HCT116 (cell line): ENCODE data around the gene CTNNB1. TPM values are rescaled to one million over a fixed set of nuclear protein-coding genes. Genes with fewer than 3 reads are reported as not detected.

Experiments
- ATAC-seq: fragments of 200-7000 bp; cut with Tn5 transposase; 2 replicates; pipeline ENCODE4 v1.9.1; 2020; ENCODE audit warnings: mild to moderate bottlenecking, moderate library complexity
- BruUV-seq: library from RNA; stranded (reverse); fragments of 400-500 nt; replicated peaks from 2 replicates; lab custom pipeline; 2021; lab: Mats Ljungman, UMichigan
- CTCF ChIA-PET: fragments of 300-600 bp; sonication (Branson Sonifier 250); formaldehyde crosslinking; loops from one replicate; lab custom pipeline; 2021; ENCODE audit warnings: antibody characterized with exemption; lab: Charles Lee
- POLR2A ChIA-PET: fragments of 300-600, 350-600 bp; sonication (Branson Sonifier 250); formaldehyde crosslinking; loops from one replicate; lab custom pipeline; 2021; ENCODE audit warnings: antibody characterized with exemption; lab: Charles Lee
- RAD21 ChIA-PET, 2 experiments: fragments of 300-600 bp; sonication (Branson Sonifier 250); formaldehyde crosslinking; loops; one replicate each; lab custom pipeline; 2023; ENCODE audit warnings: low total read pairs in 2 of 2; ENCODE audit not compliant: uncharacterized antibody in 2 of 2, unreplicated experiment in 2 of 2, low non-redundant PET in 1 of 2; lab: Charles Lee
- DNase-seq: peaks from one replicate; pipeline ENCODE4 v3.0.0-alpha.2; 2010; ENCODE audit warnings: low read depth, low spot score
- H2AFZ ChIP-seq: fragments of 200-600 bp; shearing (Covaris generic), sonication (generic); 2 replicates; pipeline ENCODE4 v1.6.1; 2017; ENCODE audit warnings: low read depth, mixed run types, mixed read lengths, antibody characterized with exemption, low read length; ENCODE audit not compliant: poor library complexity, severe bottlenecking
- H3K27ac ChIP-seq: 2 replicates; pipeline ENCODE4 v1.5.1; 2012; ENCODE audit warnings: low read depth, low read length
- H3K27me3 ChIP-seq: fragments of 200-600 bp; sonication (generic); 2 replicates; pipeline ENCODE4 v1.6.1; 2016; ENCODE audit warnings: mixed run types, low read length, mixed read lengths; ENCODE audit not compliant: insufficient read depth
- H3K36me3 ChIP-seq, 2 experiments: fragments of 200-500 bp in 1 of 2; fragments of 200-600 bp in 1 of 2; sonication (Bioruptor generic) in 1 of 2; sonication (generic) in 1 of 2; 2 replicates each; pipeline versions ENCODE4 v1.5.1 to v1.6.1; 2014 to 2016; ENCODE audit warnings: low read length in 2 of 2, inconsistent platforms in 1 of 2, mixed read lengths in 1 of 2, mixed run types in 1 of 2; ENCODE audit not compliant: insufficient read depth in 2 of 2, control insufficient read depth in 1 of 2
- H3K4me1 ChIP-seq, 2 experiments: fragments of 200-600 bp in 1 of 2; sonication (generic) in 1 of 2; 2 replicates each; pipeline versions ENCODE4 v1.5.1 to v1.6.1; 2012 to 2017; ENCODE audit warnings: low read length in 2 of 2, inconsistent platforms in 1 of 2, mild to moderate bottlenecking in 1 of 2, mixed read lengths in 1 of 2, mixed run types in 1 of 2, moderate library complexity in 1 of 2; ENCODE audit not compliant: insufficient read depth in 2 of 2, control insufficient read depth in 1 of 2
- H3K4me2 ChIP-seq: fragments of 200-600 bp; sonication (generic); 2 replicates; pipeline ENCODE4 v1.6.1; 2017; ENCODE audit warnings: mixed run types, low read length, mixed read lengths
- H3K4me3 ChIP-seq, 2 experiments: fragments of 200-600 bp in 1 of 2; sonication (generic) in 1 of 2; replicated peaks in 1 of 2; 2 replicates each; pipeline ENCODE4 v1.5.1; 2011 to 2016; ENCODE audit warnings: low read length in 2 of 2, control low read depth in 1 of 2, low read depth in 1 of 2, mild to moderate bottlenecking in 1 of 2, mixed read lengths in 1 of 2, mixed run types in 1 of 2
- H3K79me2 ChIP-seq: fragments of 200-600 bp; sonication (generic); 2 replicates; pipeline ENCODE4 v1.6.1; 2017; ENCODE audit warnings: mild to moderate bottlenecking, mixed run types, low read length, moderate library complexity, mixed read lengths; ENCODE audit not compliant: insufficient read depth
- H3K9ac ChIP-seq: fragments of 200-600 bp; sonication (generic); 2 replicates; pipeline ENCODE4 v1.6.1; 2016; ENCODE audit warnings: low read length, mixed read lengths
- H3K9me2 ChIP-seq: fragments of 200-600 bp; sonication (generic), shearing (Covaris generic); 2 replicates; pipeline ENCODE4 v1.6.1; 2017; ENCODE audit warnings: mixed run types, mild to moderate bottlenecking, moderate library complexity; ENCODE audit not compliant: insufficient read depth
- H3K9me3 ChIP-seq, 2 experiments: fragments of 200-500 bp in 1 of 2; fragments of 200-600 bp in 1 of 2; sonication (Bioruptor generic) in 1 of 2; sonication (generic) in 1 of 2; 2 replicates each; pipeline ENCODE4 v1.6.1; 2014 to 2017; ENCODE audit warnings: low read length in 2 of 2, mixed read lengths in 2 of 2, inconsistent platforms in 1 of 2, low read depth in 1 of 2, mild to moderate bottlenecking in 1 of 2, mixed run types in 1 of 2, moderate library complexity in 1 of 2; ENCODE audit not compliant: control insufficient read depth in 1 of 2, insufficient read depth in 1 of 2
- H4K20me1 ChIP-seq: fragments of 200-600 bp; sonication (generic), shearing (Covaris generic); 2 replicates; pipeline ENCODE4 v1.6.1; 2017; ENCODE audit warnings: mixed run types, mild to moderate bottlenecking, moderate library complexity; ENCODE audit not compliant: insufficient read depth
- CEBPB ChIP-seq: IDR thresholded peaks from 2 replicates; pipeline ENCODE4 v1.6.1; 2012; ENCODE audit warnings: low read depth
- ELF1 ChIP-seq: IDR thresholded peaks from 2 replicates; pipeline ENCODE4 v1.6.1; 2012; ENCODE audit warnings: low read depth, borderline replicate concordance
- EZH2phosphoT487 ChIP-seq: fragments of 200-600 bp; IDR thresholded peaks from 2 replicates; pipeline ENCODE4 v1.6.1; 2018; ENCODE audit warnings: antibody characterized with exemption, borderline replicate concordance
- FOSL1 ChIP-seq: IDR thresholded peaks from 2 replicates; pipeline ENCODE4 v1.6.1; 2012; ENCODE audit warnings: low read depth
- MAX ChIP-seq: IDR thresholded peaks from 2 replicates; pipeline ENCODE4 v1.6.1; 2012
- POLR2A ChIP-seq: IDR thresholded peaks from 2 replicates; pipeline ENCODE4 v1.7.0; 2011; ENCODE audit warnings: borderline replicate concordance; ENCODE audit not compliant: insufficient read depth, insufficient read length; ENCODE audit errors: extremely low read depth
- ZBTB33 ChIP-seq: IDR thresholded peaks from 2 replicates; pipeline ENCODE4 v1.6.1; 2011; ENCODE audit warnings: mild to moderate bottlenecking, low read length, moderate library complexity; ENCODE audit not compliant: insufficient replicate concordance; ENCODE audit errors: extremely low read depth
- intact Hi-C: fragments of 100-400 bp; cut with micrococcal nuclease; formaldehyde crosslinking; loops from 2 replicates; pipeline ENCODE4 v1.10.0; 2022
- total RNA-seq: library from RNA; stranded (reverse); gene quantifications from one replicate; pipeline ENCODE4 v1.2.1, GENCODE V29; 2021; ENCODE audit not compliant: unreplicated experiment

Gene CTNNB1
- total RNA-seq, 1 experiment from 2014 or later = 265 TPM

- H3K9me2 ChIP-seq = no peaks in the 10 kb centered on the region
- H3K79me2 ChIP-seq = no peaks in the 10 kb centered on the region
- CTCF ChIA-PET = no interaction called here
- H3K9me3 ChIP-seq = no peaks in the 10 kb centered on the region
- H3K36me3 ChIP-seq = no peaks in the 10 kb centered on the region
- no peak for ATAC-seq
- H3K4me1 ChIP-seq = no peaks in the 10 kb centered on the region
- no peak overlapping the region for H3K9ac ChIP-seq
- no peak overlapping the region for H3K4me2 ChIP-seq
- peaks cover 54% of the 10 kb centered on the region for H3K27me3 ChIP-seq
- no TSS peak for BruUV-seq
- POLR2A ChIA-PET = no interaction called here
- TF ChIP-seq MAX (no peak), FOSL1 (no peak), POLR2A (no peak), ELF1 (no peak), CEBPB (no peak), EZH2phosphoT487 (no peak), ZBTB33 (no peak)
- no peak overlapping the region for H2AFZ ChIP-seq
- RAD21 ChIA-PET = no interaction called here
- no peak overlapping the region for H3K4me3 ChIP-seq
- DNase-seq = no peak
- no peaks in the 10 kb centered on the region for H4K20me1 ChIP-seq
- intact Hi-C loops = no loop called here
- no peak overlapping the region for H3K27ac ChIP-seq
Measured at GRCh38 chr3:41173926-41174885, 25.1 kb upstream of the CTNNB1 start.
